IPS-20b (cell line): ENCODE results near the gene TLN1.

Experiments
- H3K27ac ChIP-seq: one replicate; pipeline ENCODE4 v1.5.1; 2013; ENCODE audit warnings: low read length
- H3K27me3 ChIP-seq: 2 replicates; pipeline ENCODE4 v1.6.1; 2013; ENCODE audit warnings: mild to moderate bottlenecking, low read length, inconsistent platforms; ENCODE audit not compliant: insufficient read depth
- H3K36me3 ChIP-seq: 2 replicates; pipeline ENCODE4 v1.6.1; 2013; ENCODE audit warnings: low read depth, mild to moderate bottlenecking, inconsistent platforms, low read length, moderate library complexity; ENCODE audit not compliant: insufficient read depth
- H3K4me1 ChIP-seq: 2 replicates; pipeline ENCODE4 v1.6.1; 2013; ENCODE audit warnings: mild to moderate bottlenecking, control low read depth, inconsistent platforms, low read length, moderate library complexity; ENCODE audit not compliant: insufficient read depth
- H3K4me3 ChIP-seq: 2 replicates; pipeline ENCODE4 v1.5.1; 2013; ENCODE audit warnings: mild to moderate bottlenecking, low read length, inconsistent platforms
- H3K9ac ChIP-seq: 2 replicates; pipeline ENCODE4 v1.6.1; 2013; ENCODE audit warnings: low read depth, mild to moderate bottlenecking, inconsistent platforms, low read length, moderate library complexity
- H3K9me3 ChIP-seq: 2 replicates; pipeline ENCODE4 v1.6.1; 2013; ENCODE audit warnings: mild to moderate bottlenecking, low read depth, low read length, inconsistent platforms; ENCODE audit not compliant: insufficient read depth

TLN1 gene

GRCh38 chr9:35732185-35732799, at the start of gene TLN1, which contains the start of gene CREB3:
TLN1 (minus strand) TSS chr9:35732195; CDS start chr9:35725694, 6,501 bp downstream.
CREB3 (plus strand) TSS chr9:35732666; CDS start chr9:35732773, 107 bp downstream.
- Histone ChIP-seq H3K36me3 (peaks cover 33% of the 10 kb centered on the region), H3K9ac (peak within 1 kb of the TSS; percentile 81), H3K9me3 (no peaks in the 10 kb centered on the region), H3K4me1 (peaks cover 37% of the 10 kb centered on the region), H3K27me3 (no peaks in the 10 kb centered on the region), H3K27ac (peak within 1 kb of the TSS; percentile 9), H3K4me3 (peak within 1 kb of the TSS; percentile 89)

- Histone ChIP-seq H3K9ac (no peak overlapping the region), H3K27ac (no peak overlapping the region), H3K4me1 (no peaks in the 10 kb centered on the region; the same call in 1 of the 2 replicates), H3K4me3 (no peak overlapping the region), H3K9me3 (no peaks in the 10 kb centered on the region), H3K36me3 (peaks cover 8% of the 10 kb centered on the region; the same call in 1 of the 2 replicates), H3K27me3 (no peaks in the 10 kb centered on the region)
Measured at GRCh38 chr9:35781066-35781465, 49.1 kb upstream of the TLN1 start.

GRCh38 chr9:35778496-35778895, 46.5 kb upstream of the TLN1 start:
- no peaks in the 10 kb centered on the region for H3K9me3 ChIP-seq
- H3K36me3 ChIP-seq = peaks cover 4% of the 10 kb centered on the region; the same call in 1 of the 2 replicates
- H3K9ac ChIP-seq = no peak overlapping the region
- no peaks in the 10 kb centered on the region for H3K27me3 ChIP-seq
- peaks cover 10% of the 10 kb centered on the region; the same call in 1 of the 2 replicates for H3K4me1 ChIP-seq
- H3K4me3 ChIP-seq = no peak overlapping the region
- H3K27ac ChIP-seq = no peak overlapping the region

GRCh38 chr9:35776018-35776417, 44.0 kb upstream of the TLN1 start:
- no peaks in the 10 kb centered on the region for H3K9me3 ChIP-seq

GRCh38 chr9:35774907-35775635, 43.1 kb upstream of the TLN1 start:
- H3K9ac ChIP-seq = peak overlapping the region; percentile 33; the same call in 1 of the 2 replicates
- H3K27ac ChIP-seq = no peak overlapping the region
- H3K4me3 ChIP-seq = no peak overlapping the region
- H3K27me3 ChIP-seq = no peaks in the 10 kb centered on the region
- peaks cover 10% of the 10 kb centered on the region; the same call in 1 of the 2 replicates for H3K4me1 ChIP-seq
- H3K36me3 ChIP-seq = no peaks in the 10 kb centered on the region
- H3K9me3 ChIP-seq = no peaks in the 10 kb centered on the region

More at GRCh38 chr9:35776018-35776417, 44.0 kb upstream of the TLN1 start:
- Histone ChIP-seq H3K4me1 (peaks cover 10% of the 10 kb centered on the region; the same call in 1 of the 2 replicates), H3K4me3 (no peak overlapping the region), H3K9ac (no peak overlapping the region), H3K36me3 (no peaks in the 10 kb centered on the region), H3K27ac (no peak overlapping the region), H3K27me3 (no peaks in the 10 kb centered on the region)

- Histone ChIP-seq H3K9me3 (no peaks in the 10 kb centered on the region), H3K4me1 (peaks cover 10% of the 10 kb centered on the region; the same call in 1 of the 2 replicates), H3K4me3 (no peak overlapping the region), H3K36me3 (no peaks in the 10 kb centered on the region), H3K9ac (no peak overlapping the region), H3K27ac (no peak overlapping the region), H3K27me3 (no peaks in the 10 kb centered on the region)
Measured at GRCh38 chr9:35771943-35772342, 39.9 kb upstream of the TLN1 start.

GRCh38 chr9:35771534-35771933, 39.5 kb upstream of the TLN1 start:
- Histone ChIP-seq H3K4me3 (no peak overlapping the region), H3K9ac (no peak overlapping the region), H3K9me3 (no peaks in the 10 kb centered on the region), H3K27me3 (no peaks in the 10 kb centered on the region), H3K4me1 (peaks cover 10% of the 10 kb centered on the region; the same call in 1 of the 2 replicates), H3K36me3 (no peaks in the 10 kb centered on the region), H3K27ac (no peak overlapping the region)

- H3K4me3 ChIP-seq = no peak overlapping the region
- no peak overlapping the region for H3K27ac ChIP-seq
Measured at GRCh38 chr9:35771075-35771433, 39.1 kb upstream of the TLN1 start.

GRCh38 chr9:35769763-35770162, 37.8 kb upstream of the TLN1 start:
- Histone ChIP-seq H3K4me3 (no peak overlapping the region), H3K9me3 (no peaks in the 10 kb centered on the region), H3K9ac (no peak overlapping the region), H3K4me1 (no peaks in the 10 kb centered on the region), H3K36me3 (no peaks in the 10 kb centered on the region), H3K27ac (no peak overlapping the region), H3K27me3 (no peaks in the 10 kb centered on the region)

More at GRCh38 chr9:35771075-35771433, 39.1 kb upstream of the TLN1 start:
- Histone ChIP-seq H3K4me1 (peaks cover 10% of the 10 kb centered on the region; the same call in 1 of the 2 replicates), H3K27me3 (no peaks in the 10 kb centered on the region), H3K36me3 (no peaks in the 10 kb centered on the region), H3K9me3 (no peaks in the 10 kb centered on the region), H3K9ac (no peak overlapping the region)

- H3K36me3 ChIP-seq = no peaks in the 10 kb centered on the region
- no peaks in the 10 kb centered on the region for H3K4me1 ChIP-seq
- H3K9me3 ChIP-seq = no peaks in the 10 kb centered on the region
- H3K27ac ChIP-seq = no peak overlapping the region
- no peaks in the 10 kb centered on the region for H3K27me3 ChIP-seq
- no peak overlapping the region for H3K4me3 ChIP-seq
- no peak overlapping the region for H3K9ac ChIP-seq
Measured at GRCh38 chr9:35767458-35767857, 35.5 kb upstream of the TLN1 start.

GRCh38 chr9:35766997-35767396, 35.0 kb upstream of the TLN1 start:
- H3K4me1 ChIP-seq = no peaks in the 10 kb centered on the region

GRCh38 chr9:35763803-35764202, 31.8 kb upstream of the TLN1 start:
- H3K27me3 ChIP-seq = no peaks in the 10 kb centered on the region

More at GRCh38 chr9:35766997-35767396, 35.0 kb upstream of the TLN1 start:
- Histone ChIP-seq H3K27me3 (no peaks in the 10 kb centered on the region), H3K9me3 (no peaks in the 10 kb centered on the region), H3K36me3 (no peaks in the 10 kb centered on the region), H3K27ac (no peak overlapping the region), H3K4me3 (no peak overlapping the region), H3K9ac (no peak overlapping the region)

More at GRCh38 chr9:35763803-35764202, 31.8 kb upstream of the TLN1 start:
- Histone ChIP-seq H3K9me3 (no peaks in the 10 kb centered on the region), H3K9ac (no peak overlapping the region), H3K4me3 (no peak overlapping the region), H3K4me1 (no peaks in the 10 kb centered on the region), H3K36me3 (0 out of 2 replicates have a peak, but pooled peaks cover 4% of the 10 kb centered on the region), H3K27ac (no peak overlapping the region)
